Amniotic epithelial cell (primary cell): Measurements from ENCODE around the gene PARP8.
"Not testable (repeated sequence)": the region's sequence is repeated elsewhere in the genome, so short reads cannot be mapped to it uniquely, and the experiment has no call there.

Source experiments
- DNase-seq: peaks from one replicate; pipeline ENCODE4 v3.0.0-alpha.2; 2010; ENCODE audit warnings: low read depth

The PARP8 gene

DNA sequence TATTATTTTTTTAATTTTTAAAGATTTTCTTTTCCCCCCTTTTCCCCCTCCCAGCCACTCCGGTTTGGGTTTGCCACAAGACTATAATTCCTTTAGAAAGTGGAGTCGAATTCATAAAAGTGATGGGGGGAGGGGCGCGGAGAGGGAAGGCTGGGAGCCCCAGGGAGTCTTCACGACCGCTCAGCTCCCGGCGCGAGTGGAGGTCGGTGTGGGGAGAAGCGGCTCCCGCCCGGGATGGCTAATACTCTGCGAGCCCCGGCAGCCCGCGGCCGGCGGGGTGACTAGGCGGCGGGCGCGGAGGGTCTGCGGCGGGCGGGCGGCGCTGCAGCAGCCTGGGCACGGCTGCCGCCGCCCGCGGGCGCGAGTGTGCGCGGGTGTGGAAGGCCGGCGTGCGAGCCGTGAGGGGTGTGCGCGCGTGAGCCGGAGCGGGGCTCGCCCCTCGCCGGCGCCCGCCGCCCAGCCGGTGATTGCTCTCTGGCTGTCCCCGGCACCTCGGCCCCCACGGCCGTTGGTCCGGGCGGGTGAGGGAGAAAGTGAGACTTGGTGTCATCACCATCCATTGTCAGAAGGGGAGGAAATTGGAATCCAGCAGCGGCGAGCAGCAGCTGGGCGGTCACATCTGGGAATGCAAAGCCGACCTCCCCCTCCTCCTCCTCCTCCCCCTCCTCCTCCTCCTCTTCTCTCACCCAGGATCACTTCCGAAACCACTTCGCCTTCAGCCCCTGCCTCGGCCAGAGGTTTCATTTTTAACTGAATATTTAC, at the start of gene PARP8:
PARP8 (plus strand) TSS at position 377 of the 762 bp plus-strand sequence. CDS start 459 bp downstream, outside the sequence.
- DNase-seq: peak; percentile 20

DNA sequence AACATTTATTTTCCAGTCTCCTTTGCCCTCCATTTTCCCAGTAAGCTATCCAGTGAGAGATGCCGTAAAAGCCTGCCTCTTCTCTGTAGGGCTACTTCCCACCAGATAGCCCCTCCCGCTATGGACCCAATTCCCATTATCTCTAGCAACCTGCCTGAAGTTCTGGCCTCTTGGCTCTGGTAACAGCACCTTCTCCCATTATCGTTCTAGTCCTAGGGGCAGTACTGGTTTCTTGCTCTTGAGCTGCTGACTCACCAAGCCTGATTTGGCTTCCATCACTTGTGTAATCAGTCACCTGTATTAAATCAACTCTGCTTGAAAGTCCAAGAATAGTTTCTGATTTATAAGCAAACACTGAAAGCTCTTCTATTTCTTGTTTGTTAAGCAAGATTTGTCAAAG, 42.8 kb upstream of the PARP8 start:
- no peak for DNase-seq

DNA sequence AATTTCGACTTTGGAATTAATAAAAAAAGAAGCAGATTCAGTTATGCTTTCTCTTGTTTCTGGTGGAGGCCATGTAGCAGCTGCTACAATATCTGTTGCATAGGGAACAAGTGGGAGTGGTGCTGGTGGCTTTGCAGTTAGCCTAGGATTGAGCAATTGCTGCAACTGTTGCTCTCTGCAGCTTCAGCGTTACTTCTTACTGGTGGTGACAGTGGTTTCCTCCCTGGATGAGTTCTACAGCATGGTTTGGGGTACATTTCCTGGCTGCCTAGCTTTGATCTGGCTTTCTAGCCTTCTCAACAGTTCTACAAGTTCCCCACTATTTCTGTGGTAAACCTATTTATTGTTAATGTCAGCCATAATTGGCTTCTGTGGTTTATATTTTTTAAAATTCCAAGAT, 31.6 kb upstream of the PARP8 start:
- not testable (repeated sequence) for DNase-seq

DNA sequence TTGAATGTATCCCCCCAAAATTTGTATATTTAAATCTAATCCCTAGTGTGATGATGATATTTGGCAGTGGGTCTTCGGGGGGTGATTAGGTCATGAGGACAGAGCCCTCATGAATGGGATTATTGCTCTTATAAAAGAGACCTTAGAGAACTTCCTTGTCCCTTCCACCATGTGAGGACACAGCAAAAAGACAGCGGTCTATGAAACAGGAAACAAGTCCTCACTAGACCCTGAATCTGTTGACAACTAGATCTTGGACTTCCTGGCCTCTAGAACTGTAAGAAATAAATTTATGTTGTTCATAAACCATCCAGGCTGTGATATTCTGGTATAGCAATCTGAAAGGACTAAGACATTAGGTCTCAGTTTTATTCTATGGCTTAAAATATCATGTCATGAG, 28.9 kb upstream of the PARP8 start:
- DNase-seq: not testable (repeated sequence)

GRCh38 chr5:50646591-50646990, 19.8 kb upstream of the PARP8 start:
- DNase-seq: no peak

DNA sequence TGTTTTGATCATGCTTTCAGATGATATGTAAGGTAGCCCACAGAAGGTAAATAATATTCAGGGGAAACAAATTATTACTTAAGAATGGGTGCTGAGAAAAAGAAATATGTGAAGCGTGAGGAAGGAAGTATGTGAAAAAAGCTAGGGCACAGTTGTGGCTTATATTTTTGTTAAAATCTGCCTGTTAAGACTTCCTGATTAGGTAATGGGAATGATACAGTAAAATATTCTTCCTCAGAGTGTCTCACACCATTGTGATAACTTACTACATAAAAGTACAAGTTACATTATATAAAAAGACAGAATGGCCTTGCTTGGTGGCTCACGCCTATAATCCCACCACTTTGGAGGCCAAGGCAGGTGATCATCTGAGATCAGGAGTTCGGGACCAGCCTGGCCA, 18.7 kb upstream of the PARP8 start:
- DNase-seq: no peak

DNA sequence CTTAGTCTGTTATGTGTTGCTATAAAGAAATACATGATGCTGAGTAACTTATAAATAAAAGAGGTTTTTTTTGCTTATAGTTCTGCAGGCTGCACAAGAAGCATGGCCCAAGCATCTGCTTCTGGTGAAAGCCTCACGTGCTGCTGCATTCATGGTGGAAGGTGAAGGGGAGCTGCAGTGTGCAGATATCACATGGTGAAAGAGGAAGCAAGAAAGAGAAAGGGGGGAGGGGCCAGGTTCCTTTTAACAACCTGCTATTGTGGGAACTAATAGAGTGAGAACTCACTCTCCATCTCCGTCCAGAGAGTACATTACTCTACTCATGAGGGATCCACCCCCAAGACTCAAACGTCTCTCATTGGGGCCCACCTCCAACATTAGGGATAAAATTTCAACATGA, 12.5 kb upstream of the PARP8 start:
- DNase-seq: no peak

GRCh38 chr5:50655067-50655809, 11.2 kb upstream of the PARP8 start:
- DNase-seq: no peak

DNA sequence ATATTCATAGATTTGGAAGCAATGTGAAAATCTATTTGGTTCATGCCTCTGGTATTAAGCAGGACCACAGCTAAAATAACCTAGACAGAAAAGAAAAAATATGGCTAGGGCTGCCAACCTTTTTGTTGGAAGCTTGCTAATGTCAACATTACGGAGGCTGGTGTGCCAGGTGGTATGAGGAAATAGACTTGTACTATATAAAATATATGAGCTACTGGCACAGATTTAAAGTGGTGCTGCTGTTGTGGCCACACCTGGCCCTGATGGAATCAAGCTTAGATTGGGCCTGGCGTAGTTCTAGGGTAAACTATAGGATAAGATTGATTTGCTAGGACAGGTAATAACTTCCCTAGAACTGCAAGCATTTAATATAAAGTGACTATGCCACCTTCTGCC, 10.6 kb upstream of the PARP8 start:
- DNase-seq: no peak

GRCh38 chr5:50657044-50657443, 9.4 kb upstream of the PARP8 start:
- DNase-seq: no peak

DNA sequence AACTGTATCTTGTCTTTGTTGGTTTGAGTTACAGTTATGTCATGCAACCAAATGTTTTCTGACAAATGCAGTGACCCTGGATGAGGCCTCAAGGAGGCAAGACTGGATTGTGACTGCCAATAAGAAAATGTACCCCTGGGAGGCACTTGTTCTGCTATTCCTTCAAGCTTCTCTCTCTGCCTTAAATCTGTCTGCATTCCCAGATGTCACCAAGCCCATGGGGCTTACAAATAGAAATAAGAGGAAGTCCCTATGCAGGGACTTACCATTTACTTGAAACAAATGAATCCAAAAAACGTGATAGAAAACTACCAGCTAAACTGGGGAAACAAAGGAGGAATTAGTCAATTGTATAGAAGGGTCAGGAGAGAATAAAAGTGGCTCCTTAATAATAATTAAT, 8.2 kb upstream of the PARP8 start:
- DNase-seq: no peak

DNA sequence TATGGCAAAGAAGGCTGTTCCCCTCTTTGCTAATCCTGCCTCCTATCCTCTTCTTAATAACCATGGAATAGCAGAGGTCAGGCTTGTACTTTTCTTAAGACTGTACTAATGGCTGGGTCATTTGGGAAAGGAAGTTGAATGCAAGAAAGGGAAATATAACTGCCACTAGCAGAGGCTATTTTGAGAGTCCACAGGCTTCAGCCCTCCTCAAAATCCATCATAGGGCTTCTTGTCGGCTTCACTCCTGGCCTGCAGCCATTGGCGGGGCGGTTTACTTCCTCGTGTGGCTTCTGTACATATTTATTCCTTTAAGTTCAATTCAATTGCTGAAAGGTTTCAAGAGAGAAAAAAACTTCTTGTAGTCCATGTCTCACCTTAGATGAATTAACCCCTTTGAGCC, 2.8 kb upstream of the PARP8 start:
- DNase-seq: no peak

GRCh38 chr5:50665091-50665490, 1.3 kb upstream of the PARP8 start:
- DNase-seq: no peak

GRCh38 chr5:50665761-50666202, 655 bp upstream of the PARP8 start:
- not testable (repeated sequence) for DNase-seq

DNA sequence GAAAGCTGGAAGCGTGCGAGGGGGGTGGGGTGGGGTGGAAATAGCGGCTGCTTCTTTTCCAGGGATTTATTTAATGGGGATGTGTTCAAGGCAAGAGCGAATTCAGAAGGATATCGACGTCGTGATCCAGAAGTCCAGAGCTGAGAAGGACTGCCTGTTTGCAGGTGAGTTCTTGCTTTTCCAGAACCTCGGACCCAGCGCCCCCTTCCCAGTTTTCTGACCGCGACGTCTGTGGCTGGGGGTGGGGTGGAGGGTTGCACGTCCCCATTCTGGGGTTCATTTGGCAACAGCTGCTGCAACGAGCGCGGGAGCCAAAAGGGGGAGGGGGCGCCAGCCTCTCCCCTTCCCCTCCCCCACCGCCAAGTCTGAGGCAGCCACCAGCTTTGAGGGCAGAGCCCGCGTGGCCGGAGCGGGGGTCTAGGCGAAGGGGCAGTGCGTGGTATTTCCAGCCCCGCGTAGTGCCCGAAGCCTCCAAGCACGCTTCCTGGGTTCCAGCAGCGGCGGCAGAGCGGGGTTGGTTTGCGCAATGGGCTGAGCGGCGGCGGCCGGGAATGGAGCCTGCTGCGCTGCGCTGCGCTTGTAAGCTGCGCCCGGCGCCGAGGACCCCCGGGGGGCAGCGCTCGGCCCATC, 701 bp downstream of the PARP8 start:
- DNase-seq: peak; percentile 44

GRCh38 chr5:50667653-50668595, 1.5 kb downstream of the PARP8 start:
- peak; percentile 35 for DNase-seq

DNA sequence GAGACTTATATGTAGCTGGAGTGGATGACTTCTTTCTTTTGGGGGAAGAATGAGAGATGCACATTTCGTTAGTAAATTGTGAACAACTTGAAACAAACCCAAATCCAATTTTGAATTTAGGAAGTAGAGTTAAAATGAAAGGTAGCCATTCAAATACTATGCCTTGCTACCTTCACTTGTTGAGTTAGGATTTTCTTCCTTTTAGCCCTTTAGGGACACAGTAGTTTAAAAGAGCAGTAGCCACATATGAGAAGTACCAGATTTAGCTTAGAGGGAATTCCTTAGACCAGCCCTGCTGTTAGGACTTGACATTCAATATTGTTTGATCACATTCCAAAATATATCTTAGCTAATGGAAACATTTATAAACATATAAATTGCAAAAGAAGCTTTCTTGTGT, 2.2 kb downstream of the PARP8 start:
- not testable (repeated sequence) for DNase-seq

DNA sequence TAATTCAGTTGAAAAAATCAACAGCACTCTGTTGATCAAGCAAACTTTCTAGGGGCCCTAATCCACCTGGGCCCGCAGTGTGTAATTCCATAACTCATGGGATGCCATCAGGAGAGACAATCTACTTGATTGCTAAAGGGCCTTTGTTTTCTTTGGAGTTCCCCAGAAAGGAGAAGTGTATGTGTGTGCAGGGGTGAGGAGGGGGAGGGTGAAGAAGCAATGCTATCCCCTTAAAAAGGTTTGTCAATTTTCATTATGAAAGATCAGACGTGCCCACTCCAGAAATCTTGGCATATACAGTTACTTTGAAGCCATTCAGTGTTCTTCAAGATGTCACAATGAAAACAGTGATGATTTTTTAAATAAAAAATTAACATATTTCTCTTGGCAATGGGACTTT, 6.2 kb downstream of the PARP8 start:
- no peak for DNase-seq

DNA sequence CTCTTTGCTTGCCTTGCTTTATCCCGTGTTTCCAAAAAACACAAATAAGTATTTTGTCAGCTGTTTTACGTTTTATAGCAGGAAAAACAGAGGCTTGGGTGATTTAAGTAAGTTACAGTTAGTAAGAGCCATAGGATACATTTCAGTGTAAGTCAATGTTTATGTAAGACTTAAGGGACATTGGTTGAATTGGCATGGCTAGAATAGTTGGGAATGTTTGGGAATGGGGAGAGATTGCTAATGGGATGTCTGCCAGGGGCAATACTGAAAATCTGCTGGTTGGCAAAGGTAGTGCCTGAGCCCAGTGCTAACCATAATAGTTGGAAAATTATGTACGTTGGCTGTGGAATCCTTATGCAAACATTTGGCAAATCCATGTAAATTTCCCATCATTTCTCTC, 7.0 kb downstream of the PARP8 start:
- DNase-seq: not testable (repeated sequence)

- no peak for DNase-seq
These were observed 8.9 kb downstream of the PARP8 start for GRCh38 chr5:50675385-50675784.

DNA sequence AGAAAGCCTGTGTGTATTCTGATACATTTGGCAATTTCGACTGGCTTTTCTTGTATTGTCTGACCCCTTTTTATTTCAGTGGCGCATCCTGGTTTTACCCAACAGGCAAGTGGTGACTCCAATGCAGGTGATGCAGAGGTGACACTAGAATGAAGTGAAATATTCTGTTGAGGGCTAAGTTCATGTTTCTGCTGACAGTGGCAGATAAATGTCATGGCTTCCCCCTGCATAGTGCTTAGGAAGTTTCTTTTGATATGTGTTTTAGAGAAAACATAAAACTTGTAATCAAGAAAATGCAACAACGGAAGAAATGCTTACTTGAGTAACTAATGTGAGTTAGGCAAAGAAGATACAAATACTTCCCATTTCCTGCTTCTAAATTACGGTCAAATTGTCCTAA, 13.1 kb downstream of the PARP8 start:
- not testable (repeated sequence) for DNase-seq

DNA sequence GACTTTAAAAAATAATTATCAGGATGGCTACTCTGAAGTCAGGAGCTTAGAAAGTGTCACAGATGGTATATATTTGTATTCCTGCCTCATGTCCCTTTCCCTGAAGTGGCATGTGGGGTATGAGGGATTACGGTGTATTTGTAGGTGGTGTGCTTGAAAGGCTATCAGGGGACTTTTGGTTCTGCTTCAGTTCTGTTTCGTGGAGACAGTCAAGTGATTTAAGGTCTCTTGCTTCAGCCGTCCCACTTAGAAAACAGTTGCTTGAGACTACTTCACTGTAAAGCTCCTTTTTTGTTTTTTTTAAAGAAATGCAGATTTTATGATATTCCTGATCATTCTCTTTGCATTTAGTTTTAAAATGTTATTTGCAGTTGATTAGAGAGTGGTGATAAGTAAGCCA, 18.3 kb downstream of the PARP8 start:
- DNase-seq: no peak
